Measurements from ENCODE around the gene RAB35. TPM values are rescaled to one million over a fixed set of nuclear protein-coding genes. Genes with fewer than 3 reads are reported as not detected.

RAB35 gene
- total RNA-seq, 4 donors from 2014 or later = 12.3 to 30.7 (median 16.9) TPM

DNA sequence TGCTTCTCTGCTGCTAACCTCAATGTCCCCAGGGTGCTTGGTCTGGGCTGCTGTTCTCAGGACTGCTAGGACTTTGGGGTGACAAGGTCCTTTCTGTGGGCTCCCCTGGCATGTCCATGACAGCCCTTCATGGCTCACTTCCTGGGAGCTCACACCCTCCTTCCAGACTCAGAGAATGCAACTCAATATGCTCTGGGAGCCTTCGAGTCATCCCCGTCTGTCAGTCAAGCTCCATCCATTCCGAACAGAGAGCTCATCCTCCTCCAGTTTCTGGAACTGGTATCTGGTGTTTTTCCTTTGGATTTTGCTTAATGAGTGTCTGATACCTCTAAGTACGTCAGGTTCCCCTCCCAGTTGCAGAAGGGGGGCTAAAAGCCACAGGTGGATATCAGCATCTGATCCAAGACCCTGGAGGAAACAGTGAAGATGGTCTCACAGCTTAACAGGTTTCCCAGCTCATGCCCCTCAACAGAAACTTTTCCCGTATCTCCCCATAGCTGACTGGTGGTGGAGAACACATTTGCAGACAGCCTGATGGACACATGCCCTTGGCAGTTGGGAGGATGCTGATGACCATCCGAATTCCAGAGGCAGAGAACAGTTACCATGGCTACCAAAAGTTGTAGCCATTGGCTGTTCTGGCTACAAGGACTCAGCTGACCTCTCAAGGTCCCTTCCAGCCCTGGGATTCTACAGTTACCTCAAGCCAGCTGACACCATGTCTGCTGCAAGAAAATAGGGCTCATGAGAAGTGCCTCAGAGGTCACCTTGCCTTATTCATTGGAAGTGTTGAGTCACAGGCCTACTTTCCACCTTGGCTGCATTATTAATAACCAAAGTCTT, 9.5 kb upstream of the RAB35 start:
- peak overlapping the region; percentile 52 to 60 (median 56) for H3K27ac ChIP-seq
- H3K4me1 ChIP-seq = peaks cover 10 to 12% of the 10 kb centered on the region in 2 donors
- ATAC-seq (peak; percentile 67 to 90), DNase-seq (peak in 1 of 2 donors; percentile 60)
- intact Hi-C loops (cut with DNase I; ENCODE audit: low total_unique reads) = no loop called here
- in situ Hi-C loops (cut with MboI; ENCODE audit: low sequenced_read_pairs in 4 of 4) = no loop called here
- TF ChIP-seq POLR2A (IDR thresholded peaks at IDR 0.05) = no peak
- TF ChIP-seq CTCF (IDR thresholded peaks at IDR 0.05 in 4 of 5, conservative IDR thresholded peaks at IDR 0.05 in 1 of 5) = no peak
- no peak overlapping the region for H3K4me3 ChIP-seq
- no peaks in the 10 kb centered on the region for H3K9me3 ChIP-seq
- H3K27me3 ChIP-seq = no peaks in the 10 kb centered on the region
- peaks cover 0 to 43% of the 10 kb centered on the region in 2 donors for H3K36me3 ChIP-seq

DNA sequence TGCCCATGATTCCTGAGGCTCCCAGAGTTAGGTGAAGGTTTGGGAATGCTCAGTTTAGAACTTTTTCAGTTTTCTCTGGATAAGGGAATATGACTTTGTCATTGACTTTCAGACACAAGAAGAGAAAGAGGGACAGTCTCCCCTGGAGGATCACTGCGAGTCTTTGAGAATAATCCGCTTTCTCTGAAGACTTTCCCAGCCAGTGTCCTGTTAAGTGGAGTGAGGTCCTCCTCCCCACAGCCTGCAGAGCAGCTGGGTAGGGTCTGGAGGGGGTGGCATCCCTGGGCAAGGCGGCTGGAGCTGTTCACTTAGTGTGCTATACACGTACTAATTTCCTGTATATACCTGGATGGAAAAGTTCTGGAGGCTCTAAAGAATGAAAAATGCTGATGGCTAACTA, 8.5 kb upstream of the RAB35 start:
- ATAC-seq (no peak), DNase-seq (no peak)
- Histone ChIP-seq H3K27me3 (no peaks in the 10 kb centered on the region), H3K36me3 (peaks cover 0 to 33% of the 10 kb centered on the region in 2 donors), H3K9me3 (no peaks in the 10 kb centered on the region), H3K27ac (no peak overlapping the region), H3K4me1 (peaks cover 11 to 14% of the 10 kb centered on the region in 2 donors), H3K4me3 (no peak overlapping the region)
- in situ Hi-C loops (cut with MboI; ENCODE audit: low sequenced_read_pairs in 4 of 4) (no loop called here), intact Hi-C loops (cut with DNase I; ENCODE audit: low total_unique reads) (no loop called here)
- TF ChIP-seq CTCF (IDR thresholded peaks at IDR 0.05 in 4 of 5, conservative IDR thresholded peaks at IDR 0.05 in 1 of 5) = no peak
- no peak for TF ChIP-seq POLR2A (IDR thresholded peaks at IDR 0.05)

GRCh38 chr12:120121766-120122293, 5.3 kb upstream of the RAB35 start:
- intact Hi-C loops (cut with DNase I; ENCODE audit: low total_unique reads) = no loop called here
- Histone ChIP-seq H3K27ac (no peak overlapping the region), H3K4me3 (no peak overlapping the region), H3K36me3 (peaks cover 0 to 3% of the 10 kb centered on the region in 2 donors), H3K4me1 (peaks cover 34 to 39% of the 10 kb centered on the region in 2 donors), H3K9me3 (no peaks in the 10 kb centered on the region), H3K27me3 (no peaks in the 10 kb centered on the region)
- DNase-seq (no peak), ATAC-seq (no peak)
- in situ Hi-C loops (cut with MboI; ENCODE audit: low sequenced_read_pairs in 4 of 4) = no loop called here
- TF ChIP-seq CTCF (IDR thresholded peaks at IDR 0.05 in 4 of 5, conservative IDR thresholded peaks at IDR 0.05 in 1 of 5) = no peak
- no peak for TF ChIP-seq POLR2A (IDR thresholded peaks at IDR 0.05)

GRCh38 chr12:120121343-120121742, 4.8 kb upstream of the RAB35 start:
- ATAC-seq = no peak
- Histone ChIP-seq H3K27me3 (no peaks in the 10 kb centered on the region), H3K9me3 (no peaks in the 10 kb centered on the region), H3K4me3 (no peak overlapping the region), H3K36me3 (no peaks in the 10 kb centered on the region), H3K27ac (no peak overlapping the region), H3K4me1 (peaks cover 29 to 36% of the 10 kb centered on the region in 2 donors)
- no peak for TF ChIP-seq CTCF (IDR thresholded peaks at IDR 0.05 in 4 of 5, conservative IDR thresholded peaks at IDR 0.05 in 1 of 5)
- no peak for TF ChIP-seq POLR2A (IDR thresholded peaks at IDR 0.05)
- in situ Hi-C loops (cut with MboI; ENCODE audit: low sequenced_read_pairs in 4 of 4) = no loop called here
- intact Hi-C loops (cut with DNase I; ENCODE audit: low total_unique reads) = no loop called here
- DNase-seq = no peak

All from gastrocnemius medialis (tissue), 4 donors.